Vagina (tissue), 2 donors: ENCODE results near the gene TIAM2.

Experiments used
- CTCF ChIP-seq, 3 experiments: fragments of 450-650 bp in 2 of 3; fragments of 200-600 bp in 1 of 3; sonication (generic) in 1 of 3; IDR thresholded peaks; one replicate each; pipeline ENCODE4 v1.5.1; 2017 to 2019; ENCODE audit warnings: antibody characterized with exemption in 3 of 3, mild to moderate bottlenecking in 2 of 3, moderate library complexity in 2 of 3
- POLR2A ChIP-seq, 2 donors: fragments of 450-650 bp; IDR thresholded peaks; one replicate each; pipeline ENCODE4 v1.6.1; 2017; ENCODE audit warnings: antibody characterized with exemption in 2 of 2, mild to moderate bottlenecking in 2 of 2, moderate library complexity in 2 of 2
- POLR2AphosphoS5 ChIP-seq, 2 donors: sonication (generic); formaldehyde crosslinking; IDR thresholded peaks; one replicate each; pipeline ENCODE4 v1.9.0; 2017; ENCODE audit warnings: antibody characterized with exemption in 2 of 2, mild to moderate bottlenecking in 2 of 2, low read depth in 1 of 2; ENCODE audit not compliant: insufficient read depth in 1 of 2

GRCh38 chr6:155047523-155047922 is 52.4 kb downstream of the TIAM2 start:
- TF ChIP-seq CTCF (IDR thresholded peaks at IDR 0.05) (no peak), POLR2AphosphoS5 (IDR thresholded peaks at IDR 0.05; ENCODE audit: insufficient read depth in 1 of 2, low read depth in 1 of 2) (no peak), POLR2A (IDR thresholded peaks at IDR 0.05) (no peak)
